Stimulated activated CD4-positive, alpha-beta T cell treated with anti-CD3 and anti-CD28 coated beads, Interleukin-4, amount 100 ng/mL, for 24 hours (primary cell): Measurements from ENCODE around the gene NARF.
"Not testable (repeated sequence)": the region's sequence is repeated elsewhere in the genome, so short reads cannot be mapped to it uniquely, and the experiment has no call there.

Source experiments
- DNase-seq: peaks from one replicate; pipeline ENCODE4 v3.0.0-alpha.2; 2020

The NARF gene

DNA sequence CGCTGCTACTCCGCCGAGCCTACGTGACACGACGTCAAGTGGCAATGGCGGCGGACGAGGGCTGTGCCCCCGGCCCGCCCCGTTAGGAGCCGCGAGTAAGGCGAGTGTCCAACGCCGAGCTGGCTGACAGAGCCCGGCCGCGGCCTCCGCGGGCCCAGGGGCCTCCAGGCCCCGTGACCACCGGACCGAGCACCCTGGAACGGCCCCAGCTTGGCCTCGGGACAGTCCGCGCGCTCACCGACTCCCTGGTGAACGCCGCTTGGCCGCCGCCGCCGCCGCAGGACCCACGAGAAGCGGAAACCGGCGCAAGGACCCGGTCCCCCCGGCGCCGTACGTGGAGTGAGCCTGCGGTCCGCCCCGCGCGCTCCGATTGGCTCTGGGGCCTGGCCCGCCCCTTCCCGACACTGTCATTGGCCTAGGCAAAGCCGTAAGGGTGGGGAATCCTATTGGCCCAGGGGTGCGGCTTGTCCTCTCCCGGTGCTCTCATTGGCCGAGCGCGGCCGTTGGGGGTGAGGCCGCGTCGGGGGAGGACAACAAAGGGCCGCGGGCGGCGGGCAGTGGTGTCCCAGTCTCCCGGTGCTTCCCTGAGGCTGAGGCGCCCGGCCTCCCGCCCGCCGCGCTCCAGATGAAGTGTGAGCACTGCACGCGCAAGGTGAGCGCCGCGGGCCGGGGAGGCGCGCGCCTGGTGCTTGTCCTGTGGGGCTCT, at the start of gene NARF:
Gene NARF (plus strand): TSS at position 563 of the 706 bp plus-strand sequence. CDS start 63 bp downstream, at position 626.
- DNase-seq = peak; percentile 97

DNA sequence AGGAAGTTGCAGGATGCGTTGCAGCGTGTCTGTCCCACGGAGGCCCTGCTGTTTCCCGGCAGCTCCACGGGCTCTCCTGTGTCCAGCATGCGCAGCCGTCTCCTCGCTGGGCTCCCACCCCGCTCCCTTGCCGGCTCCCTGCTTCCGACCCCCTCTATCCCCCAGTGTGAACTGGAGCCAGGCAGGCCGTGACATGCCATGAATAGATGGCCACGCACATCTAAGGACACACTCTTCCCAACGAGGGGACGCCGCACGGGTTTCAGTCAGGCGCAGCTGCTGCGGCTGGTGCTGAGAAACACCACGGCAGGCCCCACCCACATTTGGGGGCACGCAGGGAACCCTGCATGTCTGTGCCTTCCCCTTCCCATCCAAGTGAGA, 49.6 kb upstream of the NARF start:
- DNase-seq = no peak

DNA sequence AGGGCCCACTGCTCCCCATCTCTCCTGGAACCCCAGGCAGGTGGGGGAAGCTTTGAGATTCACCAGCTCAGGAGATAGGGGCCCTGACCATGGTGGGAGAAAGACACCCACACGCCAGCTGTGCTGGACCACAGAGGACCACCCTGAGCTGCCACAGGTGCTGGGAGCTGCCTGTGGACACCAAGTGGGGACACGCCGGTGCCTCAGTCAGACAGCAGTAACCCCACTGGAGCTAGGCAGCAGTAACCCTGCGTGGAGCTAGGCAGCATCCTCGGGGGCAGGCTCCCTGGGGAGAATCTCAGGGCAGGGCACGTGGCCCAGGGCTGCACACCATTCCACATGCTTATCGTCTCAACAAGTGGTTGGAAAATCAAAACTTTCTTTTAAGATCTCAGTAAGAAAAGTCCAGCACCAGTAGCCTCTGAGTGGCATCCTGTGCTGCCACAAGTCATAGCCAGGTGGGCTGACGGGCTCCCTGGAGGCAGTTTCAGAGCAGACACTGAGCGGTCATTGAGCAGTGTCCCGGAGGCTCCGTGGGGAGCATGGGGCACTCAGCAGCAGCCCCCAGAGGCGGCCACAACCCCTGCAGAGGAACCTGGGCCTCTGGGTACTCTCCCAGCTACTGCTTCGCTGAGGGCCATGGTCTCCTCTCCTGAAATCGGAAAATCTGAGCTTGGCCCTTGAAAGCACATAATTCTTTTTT, 48.4 kb upstream of the NARF start:
- DNase-seq = no peak

GRCh38 chr17:82411396-82412053, 47.0 kb upstream of the NARF start:
- DNase-seq = no peak

DNA sequence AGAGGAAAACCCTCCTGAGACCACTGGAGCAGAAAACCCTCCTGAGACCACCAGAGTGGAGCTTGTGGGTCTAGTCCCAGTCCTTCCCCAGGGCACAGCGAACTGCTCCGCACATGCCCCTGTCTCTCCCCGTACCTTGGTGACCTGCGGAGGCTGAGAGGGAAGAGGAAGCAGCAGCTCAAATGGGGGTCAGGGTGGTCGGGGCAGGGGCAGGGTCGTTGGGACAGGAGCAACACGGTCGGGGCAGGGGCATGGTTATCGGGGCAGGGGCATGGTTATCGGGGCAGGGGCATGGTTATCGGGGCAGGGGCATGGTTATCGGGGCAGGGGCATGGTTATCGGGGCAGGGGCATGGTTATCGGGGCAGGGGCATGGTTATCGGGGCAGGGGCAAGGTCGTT, 46.5 kb upstream of the NARF start:
- not testable (repeated sequence) for DNase-seq

DNA sequence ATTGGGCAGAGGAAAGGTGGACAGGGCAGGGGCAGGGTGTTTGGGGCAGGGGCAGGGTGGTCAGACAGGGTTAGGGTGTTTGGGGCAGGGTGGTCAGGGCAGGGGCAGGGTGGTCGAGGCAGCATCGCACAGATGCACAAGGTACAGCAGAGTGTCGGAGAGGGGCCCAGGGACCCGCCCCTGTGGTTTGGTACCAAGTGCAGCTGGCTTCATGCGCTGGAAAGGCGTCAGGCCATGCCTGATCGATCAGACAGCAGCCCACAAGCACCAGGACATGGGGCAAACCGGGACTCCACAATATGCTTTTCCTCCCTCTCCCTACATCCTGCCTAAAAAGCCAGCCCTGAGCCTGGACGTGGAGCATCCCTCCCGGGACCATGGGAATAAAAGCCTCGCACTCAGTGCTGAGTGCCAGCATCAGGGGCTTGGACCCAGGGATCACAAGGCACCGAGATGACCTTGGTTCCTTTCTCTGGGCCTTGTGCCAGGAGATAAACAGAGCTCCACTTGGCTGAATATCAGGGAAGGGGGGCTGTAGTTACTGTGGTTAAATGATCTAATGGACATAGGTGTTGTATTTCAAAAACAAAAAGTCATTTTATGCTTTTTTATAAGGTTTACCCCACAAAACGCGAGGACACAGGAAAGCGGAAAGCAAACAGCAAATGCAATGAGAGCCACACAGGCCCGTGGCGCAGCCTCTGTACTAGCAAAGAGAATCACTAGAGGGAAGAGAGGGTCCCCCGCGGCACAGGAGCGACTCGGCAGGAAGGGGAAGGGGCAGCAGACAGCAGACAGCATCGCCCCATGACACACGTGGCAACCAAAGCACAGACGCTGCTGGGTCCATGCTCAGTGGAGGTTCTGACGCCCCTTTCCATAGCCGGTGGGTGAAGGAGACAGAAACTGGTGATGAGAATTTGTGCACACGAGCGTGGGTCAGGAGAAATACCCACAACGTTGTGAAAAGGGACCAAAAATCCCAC, 45.7 kb upstream of the NARF start:
- DNase-seq = no peak

- peak; percentile 81 for DNase-seq
Measured at GRCh38 chr17:82414548-82415281, 43.8 kb upstream of the NARF start.

- DNase-seq = no peak
Measured at GRCh38 chr17:82415336-82415735, 43.2 kb upstream of the NARF start.

GRCh38 chr17:82415786-82416185, 42.8 kb upstream of the NARF start:
- DNase-seq = no peak

DNA sequence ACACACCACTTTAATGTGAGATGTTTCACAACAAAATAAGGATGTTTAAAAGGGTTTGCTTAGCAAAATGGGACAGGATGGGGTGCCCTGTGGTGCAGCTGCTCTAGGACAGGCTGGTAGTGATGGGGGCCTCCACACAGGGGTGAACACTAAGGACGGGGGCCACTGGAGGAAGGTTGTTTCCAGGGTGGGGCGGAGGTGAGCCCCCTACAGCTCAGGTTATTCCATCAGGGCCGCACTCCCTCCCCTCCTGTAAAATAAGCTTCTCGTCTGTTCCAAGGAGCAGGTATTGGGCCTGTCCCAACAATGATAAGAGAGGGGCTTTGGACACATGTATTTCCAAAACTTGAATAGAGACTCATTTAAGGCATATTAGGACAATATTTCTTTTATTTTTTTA, 42.3 kb upstream of the NARF start:
- no peak for DNase-seq

GRCh38 chr17:82416771-82417170, 41.8 kb upstream of the NARF start:
- DNase-seq = no peak

- peak; percentile 80 for DNase-seq
Measured at GRCh38 chr17:82418001-82418986, 40.2 kb upstream of the NARF start, which contains the start of the genes HEXD and OGFOD3. HEXD (plus strand) TSS chr17:82418347; CDS start chr17:82419800, 1,453 bp downstream. OGFOD3 (minus strand) TSS chr17:82418586; CDS start chr17:82418485, 101 bp downstream.

GRCh38 chr17:82419540-82419939, 39.0 kb upstream of the NARF start:
- no peak for DNase-seq

DNA sequence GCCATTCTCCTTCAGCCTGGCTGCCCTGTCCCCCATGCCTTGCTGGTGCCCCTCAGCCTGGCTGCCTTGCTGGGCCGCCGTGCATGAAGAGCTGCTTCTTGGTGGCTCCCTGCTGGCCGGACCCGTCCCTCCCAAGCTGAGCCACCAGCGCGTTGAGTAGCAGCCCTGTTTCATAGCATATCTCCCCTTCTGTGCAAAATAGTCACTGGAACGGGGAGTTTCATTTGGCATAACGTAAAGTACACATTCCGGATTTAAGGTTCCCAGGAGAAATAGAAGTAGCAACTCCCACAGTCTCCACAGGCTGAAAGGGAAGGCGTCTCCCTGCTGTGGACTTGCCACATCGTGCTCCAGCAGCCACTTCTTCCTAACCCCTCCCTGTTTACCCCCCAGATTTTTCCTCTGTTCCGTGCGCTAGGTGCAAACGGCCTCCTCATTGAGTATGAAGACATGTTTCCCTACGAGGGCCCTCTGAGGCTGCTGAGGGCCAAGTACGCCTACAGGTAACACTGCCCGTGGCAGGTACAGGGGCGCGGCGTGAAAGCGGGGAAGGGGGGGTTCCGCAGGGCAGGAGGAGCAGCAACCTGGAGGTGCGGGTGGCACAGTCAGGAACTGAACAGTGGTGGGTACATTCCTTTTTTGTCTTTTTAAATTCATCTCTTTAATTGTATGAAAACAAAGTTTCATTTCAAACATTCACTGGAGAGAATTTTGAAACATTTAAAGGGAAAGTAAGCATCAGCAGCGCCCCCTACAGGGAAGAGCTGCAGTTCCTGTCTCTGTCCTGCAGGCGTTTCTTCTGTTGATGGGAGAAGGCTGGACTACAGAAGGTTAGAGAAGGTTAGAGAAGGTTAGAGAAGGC, 34.3 kb upstream of the NARF start:
- peak; percentile 60 for DNase-seq

DNA sequence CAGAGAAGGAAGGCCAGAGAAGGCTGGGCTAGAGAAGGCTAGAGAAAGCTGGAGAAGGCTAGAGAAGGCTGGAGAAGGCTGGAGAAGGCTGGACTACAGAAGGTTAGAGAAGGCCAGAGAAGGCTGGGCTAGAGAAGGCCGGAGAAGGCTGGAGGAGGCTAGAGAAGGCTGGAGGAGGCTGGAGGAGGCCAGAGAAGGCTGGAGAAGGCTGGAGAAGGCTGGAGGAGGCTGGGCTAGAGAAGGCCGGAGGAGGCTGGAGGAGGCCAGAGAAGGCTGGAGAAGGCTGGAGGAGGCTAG, 33.7 kb upstream of the NARF start:
- DNase-seq = no peak

- DNase-seq = no peak
Measured at GRCh38 chr17:82428546-82428945, 30.0 kb upstream of the NARF start.

- no peak for DNase-seq
Measured at GRCh38 chr17:82429824-82430223, 28.7 kb upstream of the NARF start.

GRCh38 chr17:82432017-82432416, 26.5 kb upstream of the NARF start:
- DNase-seq = no peak

DNA sequence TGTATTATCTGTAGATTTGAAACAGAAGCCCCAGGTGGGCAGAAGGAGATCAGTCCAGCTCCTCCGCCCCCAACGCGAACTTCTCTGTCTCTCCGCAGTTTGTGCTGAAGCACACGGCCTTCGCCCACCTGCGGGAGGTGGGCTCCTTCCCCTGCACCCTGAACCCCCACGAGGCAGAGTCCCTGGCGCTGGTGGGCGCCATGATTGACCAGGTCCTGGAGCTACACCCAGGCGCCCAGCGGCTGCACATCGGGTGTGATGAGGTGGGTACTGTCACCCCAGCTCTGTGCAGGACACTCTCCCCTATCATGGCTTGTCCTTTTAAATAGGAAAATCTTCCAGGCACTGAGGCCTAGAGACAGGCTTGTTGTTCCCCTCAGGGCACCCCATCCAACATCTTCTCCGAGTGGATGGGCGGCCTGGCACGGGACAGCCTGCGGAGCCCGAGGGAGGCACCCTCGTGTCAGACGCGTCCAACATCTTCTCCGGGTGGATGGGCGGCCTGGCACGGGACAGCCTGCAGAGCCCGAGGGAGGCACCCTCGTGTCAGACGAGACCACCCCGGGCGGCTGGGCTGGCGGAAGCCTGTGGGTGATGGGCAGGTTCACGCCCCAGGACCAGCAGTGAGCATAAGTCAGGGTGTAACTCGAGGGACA, 24.9 kb upstream of the NARF start:
- DNase-seq = no peak
